GM12891 (cell line): ENCODE measurements around the gene CTCF.

ENCODE experiments used
- PAX5 ChIP-seq: IDR thresholded peaks from 2 replicates; pipeline ENCODE4 v1.6.1; 2011; ENCODE audit warnings: low read length, moderate library complexity, mild to moderate bottlenecking; ENCODE audit not compliant: insufficient read depth, severe bottlenecking
- POLR2A ChIP-seq: IDR thresholded peaks from 2 replicates; pipeline ENCODE4 v1.6.1; 2011; ENCODE audit warnings: low read depth, low read length, control low read depth
- POLR2AphosphoS5 ChIP-seq: IDR thresholded peaks from 2 replicates; pipeline ENCODE4 v1.6.1; 2011; ENCODE audit warnings: low read depth, low read length, control low read depth

- no peak for TF ChIP-seq POLR2A
- TF ChIP-seq POLR2AphosphoS5 = no peak
- TF ChIP-seq PAX5 = no peak
Measured at GRCh38 chr16:67529582-67530012, 32.7 kb upstream of the CTCF start.
